Measurements from ENCODE around the gene HNF4A. TPM values are rescaled to one million over a fixed set of nuclear protein-coding genes. Genes with fewer than 3 reads are reported as not detected.

HNF4A gene
- total RNA-seq, 4 donors from 2014 or later = under 0.01 to 0.26 TPM; not detected in 2

GRCh38 chr20:44394702-44395460 is 39.4 kb downstream of the HNF4A start:
- TF ChIP-seq CTCF (IDR thresholded peaks at IDR 0.05) (no peak), POLR2A (IDR thresholded peaks at IDR 0.05) (no peak)
- no peaks in the 10 kb centered on the region for H3K27me3 ChIP-seq
- no peak overlapping the region for H3K4me3 ChIP-seq
- intact Hi-C loops (cut with DNase I; ENCODE audit: low total_unique reads) = no loop called here
- no peak for DNase-seq
- no peaks in the 10 kb centered on the region for H3K36me3 ChIP-seq
- H3K27ac ChIP-seq = no peak overlapping the region
- H3K4me1 ChIP-seq = no peaks in the 10 kb centered on the region
- no peaks in the 10 kb centered on the region for H3K9me3 ChIP-seq

DNA sequence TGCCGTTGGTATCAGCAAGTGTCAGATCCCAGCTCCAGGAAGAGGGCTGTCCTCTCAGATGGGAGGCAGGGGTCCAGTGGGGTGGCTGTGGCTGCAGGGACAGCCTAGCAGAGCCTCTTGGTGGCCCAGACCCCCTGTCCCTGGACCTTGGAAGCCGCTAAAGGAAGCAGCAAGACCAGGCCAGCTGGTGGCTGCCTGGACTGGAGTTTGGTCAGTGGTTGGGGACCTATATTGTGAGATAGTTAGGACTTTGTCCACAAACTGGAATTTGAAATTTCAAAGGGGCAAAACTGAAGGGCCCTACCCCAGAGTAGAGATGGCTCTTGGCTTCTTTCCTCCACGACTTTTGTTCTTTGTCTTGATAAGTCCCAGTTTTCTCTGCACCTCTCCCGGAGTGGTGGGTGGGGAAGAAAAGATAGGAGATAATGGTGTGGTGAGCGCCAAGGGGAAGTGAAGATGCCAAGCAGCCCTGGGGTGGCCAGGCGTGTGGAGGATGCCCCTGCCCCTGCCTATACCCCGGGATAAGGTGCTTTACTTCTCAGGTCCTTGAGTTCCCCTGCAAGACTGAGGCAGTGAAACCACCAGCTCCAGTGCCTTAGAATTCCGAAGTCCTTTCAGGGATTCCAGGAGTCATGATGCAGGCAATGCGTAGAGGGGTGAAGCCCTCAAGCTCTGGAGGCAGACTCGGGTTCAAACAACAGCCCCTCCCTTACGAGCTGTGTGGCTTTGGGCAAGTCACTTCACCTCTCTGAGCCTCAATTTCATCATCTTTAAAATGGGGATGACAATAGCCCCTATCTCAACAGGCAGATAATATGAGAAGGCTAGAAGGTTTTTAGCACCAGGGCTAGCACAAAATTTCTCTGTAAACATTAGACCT is 40.2 kb downstream of the HNF4A start:
- no peaks in the 10 kb centered on the region for H3K9me3 ChIP-seq
- H3K4me1 ChIP-seq = no peaks in the 10 kb centered on the region
- H3K36me3 ChIP-seq = no peaks in the 10 kb centered on the region
- H3K27me3 ChIP-seq = no peaks in the 10 kb centered on the region
- DNase-seq = no peak
- intact Hi-C loops (cut with DNase I; ENCODE audit: low total_unique reads) = no loop called here
- H3K27ac ChIP-seq = no peak overlapping the region
- TF ChIP-seq CTCF (IDR thresholded peaks at IDR 0.05) = no peak
- no peak for TF ChIP-seq POLR2A (IDR thresholded peaks at IDR 0.05)
- no peak overlapping the region for H3K4me3 ChIP-seq

DNA sequence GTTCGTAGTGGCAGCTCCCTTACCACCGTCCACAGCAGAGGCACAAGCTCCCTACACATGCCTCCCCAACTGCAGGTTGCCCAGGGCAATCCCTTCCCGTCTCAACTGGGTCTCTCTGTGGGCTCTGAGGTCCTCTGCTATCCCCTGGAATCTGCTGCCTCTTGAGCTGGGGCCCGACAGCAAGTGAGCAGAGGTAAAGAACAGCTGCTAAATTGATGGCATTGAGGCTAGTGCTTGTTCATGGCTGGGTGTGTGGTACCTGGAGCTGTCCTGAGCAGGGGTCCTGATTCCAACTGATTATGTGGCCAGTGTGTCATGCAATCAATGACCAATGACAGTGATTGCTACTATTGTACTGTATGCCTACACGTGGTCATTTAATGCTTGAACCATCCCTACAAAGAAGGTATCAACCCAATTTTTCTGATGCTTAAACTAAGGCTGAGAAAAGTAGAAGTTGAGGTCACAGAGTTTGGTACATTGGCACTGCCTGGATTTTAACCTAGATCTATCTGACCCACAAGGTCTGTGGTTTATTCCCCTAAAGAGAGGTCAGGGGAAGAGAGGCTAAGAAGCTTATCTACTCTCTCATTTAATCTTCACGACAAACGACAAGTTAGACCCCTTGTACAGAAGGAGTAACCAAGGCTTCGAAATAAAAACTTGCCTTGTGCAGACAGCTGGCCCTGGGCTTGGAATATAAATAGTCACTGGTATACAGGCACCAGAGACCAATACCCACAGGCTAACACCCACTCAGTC is 41.1 kb downstream of the HNF4A start:
- intact Hi-C loops (cut with DNase I; ENCODE audit: low total_unique reads) = no loop called here
- Histone ChIP-seq H3K27ac (no peak overlapping the region), H3K36me3 (no peaks in the 10 kb centered on the region), H3K4me3 (no peak overlapping the region), H3K9me3 (no peaks in the 10 kb centered on the region), H3K27me3 (no peaks in the 10 kb centered on the region), H3K4me1 (no peaks in the 10 kb centered on the region)
- TF ChIP-seq CTCF (IDR thresholded peaks at IDR 0.05) = no peak
- TF ChIP-seq POLR2A (IDR thresholded peaks at IDR 0.05) = no peak
- DNase-seq = no peak

- Histone ChIP-seq H3K4me1 (no peaks in the 10 kb centered on the region), H3K36me3 (no peaks in the 10 kb centered on the region), H3K27me3 (no peaks in the 10 kb centered on the region), H3K4me3 (no peak overlapping the region), H3K27ac (no peak overlapping the region), H3K9me3 (no peaks in the 10 kb centered on the region)
- no peak for DNase-seq
- intact Hi-C loops (cut with DNase I; ENCODE audit: low total_unique reads) = no loop called here
- TF ChIP-seq CTCF (IDR thresholded peaks at IDR 0.05) (no peak), POLR2A (IDR thresholded peaks at IDR 0.05) (no peak)
These were observed 42.8 kb downstream of the HNF4A start for GRCh38 chr20:44398335-44398734.

Data from uterus (tissue), 4 donors.